Glomerular visceral epithelial cell (primary cell): ENCODE measurements around the gene RFX1.
"Not testable (repeated sequence)": the region's sequence is repeated elsewhere in the genome, so short reads cannot be mapped to it uniquely, and the experiment has no call there.

Experiments
- DNase-seq: peaks from one replicate; pipeline ENCODE4 v3.0.0-alpha.2; 2016; ENCODE audit errors: extremely low spot score

Gene RFX1

GRCh38 chr19:14027856-14028450 is 21.8 kb upstream of the RFX1 start, which contains the start of gene RLN3:
TSS of gene RLN3 (plus strand) at chr19:14028148. CDS start at chr19:14028205, 57 bp downstream.
- no peak for DNase-seq

- not testable (repeated sequence) for DNase-seq
Observed at GRCh38 chr19:14026652-14027192, 20.6 kb upstream of the RFX1 start.

- peak; percentile 66 for DNase-seq
Observed at GRCh38 chr19:14023404-14024235, 17.5 kb upstream of the RFX1 start.

GRCh38 chr19:14022469-14022868 is 16.3 kb upstream of the RFX1 start:
- no peak for DNase-seq

GRCh38 chr19:14021474-14021873 is 15.4 kb upstream of the RFX1 start:
- DNase-seq, result no peak

GRCh38 chr19:14019739-14020138 is 13.6 kb upstream of the RFX1 start:
- DNase-seq, result not testable (repeated sequence)

- DNase-seq, result no peak
Observed at GRCh38 chr19:14019100-14019499, 13.0 kb upstream of the RFX1 start.

- DNase-seq, result peak; percentile 37
Observed at GRCh38 chr19:14015524-14016035, 9.5 kb upstream of the RFX1 start.

- DNase-seq, result no peak
Observed at GRCh38 chr19:14012378-14012915, 6.3 kb upstream of the RFX1 start.

- DNase-seq, result no peak
Observed at GRCh38 chr19:14006766-14007562, 844 bp upstream of the RFX1 start.

GRCh38 chr19:14005349-14006084 is 603 bp downstream of the RFX1 start:
- DNase-seq, result peak; percentile 93

- DNase-seq, result no peak
Observed at GRCh38 chr19:14004619-14005348, 1.3 kb downstream of the RFX1 start.

- DNase-seq, result no peak
Observed at GRCh38 chr19:14003251-14004055, 2.7 kb downstream of the RFX1 start.

- no peak for DNase-seq
Observed at GRCh38 chr19:14002571-14003250, 3.4 kb downstream of the RFX1 start.

GRCh38 chr19:14000691-14001375 is 5.3 kb downstream of the RFX1 start:
- no peak for DNase-seq

GRCh38 chr19:13999085-13999484 is 7.0 kb downstream of the RFX1 start:
- DNase-seq, result no peak

GRCh38 chr19:13998426-13998825 is 7.7 kb downstream of the RFX1 start:
- no peak for DNase-seq

- DNase-seq, result no peak
Observed at GRCh38 chr19:13997631-13997962, 8.5 kb downstream of the RFX1 start.
